Esophagus muscularis mucosa (tissue), 4 donors: ENCODE measurements around the gene FGFRL1. TPM values are rescaled to one million over a fixed set of nuclear protein-coding genes. Genes with fewer than 3 reads are reported as not detected.

ENCODE experiments used
- DNase-seq: peaks from one replicate; pipeline ENCODE4 v3.0.0-alpha.2; 2017; ENCODE audit errors: extremely low spot score
- H3K27ac ChIP-seq, 4 donors: fragments of 200-600 bp; sonication (generic); replicated peaks in 1 of 4; 1 replicate in 3 of 4; 2 replicates in 1 of 4; pipeline ENCODE4 v1.5.1; 2016 to 2019; ENCODE audit warnings: mild to moderate bottlenecking in 1 of 4
- H3K27me3 ChIP-seq, 4 donors: fragments of 200-600 bp; sonication (generic); one replicate each; pipeline versions ENCODE4 v1.5.1 to v1.6.0; 2016 to 2019
- H3K36me3 ChIP-seq, 4 donors: fragments of 200-600 bp; sonication (generic); one replicate each; pipeline ENCODE4 v1.5.1; 2016 to 2019
- H3K4me1 ChIP-seq, 4 donors: fragments of 200-600 bp; sonication (generic); one replicate each; pipeline ENCODE4 v1.5.1; 2016 to 2019
- H3K4me3 ChIP-seq, 4 donors: fragments of 200-600 bp; sonication (generic); 1 replicate in 2 of 4; 2 replicates in 2 of 4; pipeline ENCODE4 v1.5.1; 2016 to 2019; ENCODE audit warnings: mild to moderate bottlenecking in 4 of 4, moderate library complexity in 1 of 4
- H3K9me3 ChIP-seq, 4 donors: fragments of 200-600 bp; sonication (generic); 1 replicate in 3 of 4; 2 replicates in 1 of 4; pipeline ENCODE4 v1.5.1; 2016 to 2019
- EP300 ChIP-seq: sonication (generic); formaldehyde crosslinking; IDR thresholded peaks from one replicate; pipeline ENCODE4 v1.6.1; 2017; ENCODE audit warnings: antibody characterized with exemption
- POLR2A ChIP-seq: fragments of 450-650 bp; IDR thresholded peaks from one replicate; pipeline ENCODE4 v1.6.1; 2017; ENCODE audit warnings: antibody characterized with exemption, moderate library complexity, mild to moderate bottlenecking, low read depth
- POLR2AphosphoS5 ChIP-seq, 2 donors: sonication (generic); formaldehyde crosslinking; IDR thresholded peaks; one replicate each; pipeline ENCODE4 v1.6.1; 2017; ENCODE audit warnings: antibody characterized with exemption in 2 of 2
- WGBS: methylation state at CpG from one replicate; pipeline ENCODE4 v1.1.5; 2018; 5-methylcytosine and 5-hydroxymethylcytosine counted together
- intact Hi-C: fragments of 100-400 bp; cut with DNase I; formaldehyde crosslinking; loops from one replicate; pipeline ENCODE4 v1.15.1; 2023
- total RNA-seq, 4 donors: library from RNA; depleted of rRNA; stranded (reverse); fragments of >200 nt; gene quantifications; one replicate each; pipeline versions ENCODE4 v1.1.0 to v1.2.1, GENCODE V29; 2016
- TF ChIP-seq, protein P1 (sequence below), 3 experiments: fragments of 200-600 bp in 2 of 3; fragments of 450-650 bp in 1 of 3; sonication (generic) in 2 of 3; IDR thresholded peaks; one replicate each; pipeline ENCODE4 v1.5.1; 2017 to 2019; ENCODE audit warnings: antibody characterized with exemption in 3 of 3, mild to moderate bottlenecking in 2 of 3, moderate library complexity in 1 of 3

Gene FGFRL1
- total RNA-seq, 4 donors from 2014 or later, result 22.0 to 54.2 (median 32.5) TPM

DNA sequence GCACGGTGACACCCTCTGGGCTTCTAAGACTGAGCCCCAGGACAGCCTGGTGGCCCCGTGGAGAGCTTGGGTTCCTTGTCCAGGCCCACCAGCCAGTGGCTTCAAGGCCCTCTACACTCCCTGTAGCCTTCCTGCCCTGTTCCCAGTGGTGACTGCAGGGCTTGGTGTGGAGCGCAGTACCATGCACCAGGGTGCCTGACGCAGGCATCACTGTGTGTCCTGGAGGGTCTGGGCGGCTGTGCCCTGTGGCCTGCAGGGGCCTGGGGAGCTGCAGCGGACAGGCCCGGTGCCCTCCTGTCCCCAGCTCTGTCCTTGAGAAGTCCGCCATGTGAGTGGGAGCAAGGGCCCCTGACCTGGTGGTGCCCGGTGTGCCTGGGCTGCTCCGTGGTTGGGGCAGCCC is 4.3 kb downstream of the FGFRL1 start:
- WGBS, result 62% methylated on average over 3 of the region's 10 CpGs
- TF ChIP-seq POLR2A (no peak), EP300 (no peak), POLR2AphosphoS5 (IDR thresholded peaks at IDR 0.05) (no peak)
- TF ChIP-seq, protein P1, sequence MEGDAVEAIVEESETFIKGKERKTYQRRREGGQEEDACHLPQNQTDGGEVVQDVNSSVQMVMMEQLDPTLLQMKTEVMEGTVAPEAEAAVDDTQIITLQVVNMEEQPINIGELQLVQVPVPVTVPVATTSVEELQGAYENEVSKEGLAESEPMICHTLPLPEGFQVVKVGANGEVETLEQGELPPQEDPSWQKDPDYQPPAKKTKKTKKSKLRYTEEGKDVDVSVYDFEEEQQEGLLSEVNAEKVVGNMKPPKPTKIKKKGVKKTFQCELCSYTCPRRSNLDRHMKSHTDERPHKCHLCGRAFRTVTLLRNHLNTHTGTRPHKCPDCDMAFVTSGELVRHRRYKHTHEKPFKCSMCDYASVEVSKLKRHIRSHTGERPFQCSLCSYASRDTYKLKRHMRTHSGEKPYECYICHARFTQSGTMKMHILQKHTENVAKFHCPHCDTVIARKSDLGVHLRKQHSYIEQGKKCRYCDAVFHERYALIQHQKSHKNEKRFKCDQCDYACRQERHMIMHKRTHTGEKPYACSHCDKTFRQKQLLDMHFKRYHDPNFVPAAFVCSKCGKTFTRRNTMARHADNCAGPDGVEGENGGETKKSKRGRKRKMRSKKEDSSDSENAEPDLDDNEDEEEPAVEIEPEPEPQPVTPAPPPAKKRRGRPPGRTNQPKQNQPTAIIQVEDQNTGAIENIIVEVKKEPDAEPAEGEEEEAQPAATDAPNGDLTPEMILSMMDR (IDR thresholded peaks at IDR 0.05), result no peak
- DNase-seq, result no peak
- Histone ChIP-seq H3K36me3 (no peaks in the 10 kb centered on the region), H3K4me3 (no peak overlapping the region), H3K27me3 (no peaks in the 10 kb centered on the region), H3K4me1 (peaks cover 11 to 40% (median 28%) of the 10 kb centered on the region in 4 donors), H3K27ac (no peak overlapping the region), H3K9me3 (no peaks in the 10 kb centered on the region)
- intact Hi-C loops, result no loop called here

DNA sequence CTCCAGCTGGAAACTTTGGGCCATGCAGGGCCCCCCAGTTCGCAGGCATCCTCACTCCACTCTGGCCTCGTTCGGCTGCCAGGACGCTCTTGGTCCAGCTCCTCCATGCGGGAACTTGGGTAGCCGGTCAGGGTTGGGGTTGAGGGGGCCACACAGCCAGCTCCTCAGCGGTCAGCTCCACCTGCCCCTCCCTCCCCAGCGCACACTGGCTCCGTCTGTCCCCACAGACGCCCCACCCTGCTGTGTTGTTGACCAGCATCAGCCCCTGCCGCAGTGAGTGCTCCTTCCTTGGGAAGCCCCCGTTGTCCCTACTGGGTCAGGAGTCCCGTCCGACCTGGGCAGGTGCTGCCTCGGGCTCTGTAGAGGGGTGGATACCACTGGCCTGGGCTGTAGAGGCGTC is 5.8 kb downstream of the FGFRL1 start:
- H3K27me3 ChIP-seq, result no peaks in the 10 kb centered on the region
- H3K4me1 ChIP-seq, result peaks cover 5 to 32% (median 21%) of the 10 kb centered on the region in 4 donors
- H3K27ac ChIP-seq, result no peak overlapping the region
- WGBS, result 81% methylated on average over 10 of the region's 16 CpGs
- H3K9me3 ChIP-seq, result no peaks in the 10 kb centered on the region
- no peak for TF ChIP-seq POLR2AphosphoS5 (IDR thresholded peaks at IDR 0.05)
- TF ChIP-seq EP300, result no peak
- TF ChIP-seq, protein P1 (IDR thresholded peaks at IDR 0.05), result no peak
- no peak for TF ChIP-seq POLR2A
- H3K4me3 ChIP-seq, result no peak overlapping the region
- intact Hi-C loops, result no loop called here
- DNase-seq, result no peak
- peaks cover 0 to 4% (median 0%) of the 10 kb centered on the region in 4 donors for H3K36me3 ChIP-seq

GRCh38 chr4:1017706-1018105 is 6.3 kb downstream of the FGFRL1 start:
- peaks cover under 1 to 27% (median 16%) of the 10 kb centered on the region in 4 donors for H3K4me1 ChIP-seq
- TF ChIP-seq EP300 (no peak), POLR2AphosphoS5 (IDR thresholded peaks at IDR 0.05) (no peak), POLR2A (no peak)
- TF ChIP-seq, protein P1 (IDR thresholded peaks at IDR 0.05), result no peak

GRCh38 chr4:1018147-1019020 is 7.0 kb downstream of the FGFRL1 start:
- Histone ChIP-seq H3K27ac (no peak overlapping the region), H3K4me1 (peaks cover 0 to 20% (median 13%) of the 10 kb centered on the region in 4 donors), H3K9me3 (no peaks in the 10 kb centered on the region), H3K27me3 (no peaks in the 10 kb centered on the region), H3K4me3 (no peak overlapping the region), H3K36me3 (peaks cover 0 to 14% (median 0%) of the 10 kb centered on the region in 4 donors)
- TF ChIP-seq POLR2A (no peak), POLR2AphosphoS5 (IDR thresholded peaks at IDR 0.05) (no peak), EP300 (no peak)
- TF ChIP-seq, protein P1 (IDR thresholded peaks at IDR 0.05), result no peak
- no peak for DNase-seq
- 77% methylated on average over 17 of the region's 29 CpGs for WGBS
- intact Hi-C loops, result no loop called here

More at GRCh38 chr4:1017706-1018105, 6.3 kb downstream of the FGFRL1 start:
- H3K27ac ChIP-seq, result no peak overlapping the region
- peaks cover 0 to 9% (median 0%) of the 10 kb centered on the region in 4 donors for H3K36me3 ChIP-seq
- H3K9me3 ChIP-seq, result no peaks in the 10 kb centered on the region
- H3K4me3 ChIP-seq, result no peak overlapping the region
- WGBS, result 82% methylated on average over 7 of the region's 15 CpGs
- intact Hi-C loops, result no loop called here
- no peaks in the 10 kb centered on the region for H3K27me3 ChIP-seq
- DNase-seq, result no peak
